HepG2 (cell line): Measurements from ENCODE around the gene ENO1. TPM values are rescaled to one million over a fixed set of nuclear protein-coding genes. Genes with fewer than 3 reads are reported as not detected.

Source experiments
- ERF ChIP-seq: IDR thresholded peaks from 2 replicates; pipeline ENCODE4 v1.6.1; 2018; ENCODE audit warnings: missing biosample characterization, missing genetic modification reagents
- GTF2F1 ChIP-seq: fragments of 150-350 bp; IDR thresholded peaks from 2 replicates; pipeline ENCODE4 v1.6.1; 2014; ENCODE audit warnings: low read length
- HMG20B ChIP-seq: conservative IDR thresholded peaks from 2 replicates; pipeline ENCODE4 v1.6.1; 2016; ENCODE audit warnings: missing genetic modification reagents, missing compliant biosample characterization
- KDM6A ChIP-seq: IDR thresholded peaks from 2 replicates; pipeline ENCODE4 v1.6.1; 2016; ENCODE audit warnings: low read depth
- POLR2G ChIP-seq: fragments of 200-400 bp; formaldehyde crosslinking; IDR thresholded peaks from 2 replicates; pipeline ENCODE4 v1.6.1; 2018; ENCODE audit warnings: mild to moderate bottlenecking, low read depth, low read length, moderate library complexity
- SOX5 ChIP-seq: IDR thresholded peaks from 2 replicates; pipeline ENCODE4 v1.6.1; 2016; ENCODE audit warnings: borderline replicate concordance
- ZSCAN12 ChIP-seq: sonication (generic); formaldehyde crosslinking; IDR thresholded peaks from 2 replicates; pipeline ENCODE4 v1.9.0; 2021; ENCODE audit warnings: mild to moderate bottlenecking, missing genetic modification reagents
- polyA plus RNA-seq, 8 experiments: library from polyadenylated mRNA; depleted of rRNA in 3 of 8; stranded (reverse) in 7 of 8; unstranded in 1 of 8; fragments of >200 nt; fragmentation: Illumina TruSeq in 4 of 8; extraction: Trizol in 4 of 8; gene quantifications; 2 replicates each; pipeline versions ENCODE4 v1.2.1 to v1.2.3, GENCODE V29; 2011 to 2016; ENCODE audit warnings: low read depth in 4 of 8, missing spikeins in 1 of 8, mixed read lengths in 1 of 8; ENCODE audit not compliant: insufficient read depth in 1 of 8
- total RNA-seq, 5 experiments: library from RNA; depleted of rRNA; stranded (reverse); fragments of >200 nt; fragmentation: Illumina TruSeq; extraction: Trizol; gene quantifications; 2 replicates each; pipeline ENCODE4 v1.2.3, GENCODE V29; 2016; ENCODE audit warnings: low read depth in 1 of 5
- TF ChIP-seq, protein P1 (sequence below): sonication (generic); formaldehyde crosslinking; IDR thresholded peaks from 2 replicates; pipeline ENCODE4 v1.5.0; 2020; ENCODE audit warnings: mild to moderate bottlenecking, missing genetic modification reagents
- TF ChIP-seq, protein P2 (sequence below): sonication (generic); formaldehyde crosslinking; IDR thresholded peaks from 2 replicates; pipeline ENCODE4 v1.5.1; 2020; ENCODE audit warnings: missing genetic modification reagents, mild to moderate bottlenecking, borderline replicate concordance
- TF ChIP-seq, protein P3 (sequence below), 2 experiments: sonication (generic) in 1 of 2; formaldehyde crosslinking in 1 of 2; IDR thresholded peaks; 2 replicates each; pipeline versions ENCODE4 v1.5.1 to v1.6.1; 2011 to 2020; ENCODE audit warnings: borderline replicate concordance in 1 of 2, low read depth in 1 of 2, low read length in 1 of 2, mild to moderate bottlenecking in 1 of 2, missing genetic modification reagents in 1 of 2, moderate library complexity in 1 of 2
- TF ChIP-seq, protein P4 (sequence below), 2 experiments: sonication (generic) in 1 of 2; formaldehyde crosslinking in 1 of 2; IDR thresholded peaks; 2 replicates each; pipeline versions ENCODE4 v1.4.0 to v1.6.1; 2016 to 2020; ENCODE audit warnings: borderline replicate concordance in 1 of 2, low read depth in 1 of 2, mild to moderate bottlenecking in 1 of 2, missing genetic modification reagents in 1 of 2
- TF ChIP-seq, protein P5 (sequence below): sonication (generic); formaldehyde crosslinking; IDR thresholded peaks from 2 replicates; pipeline ENCODE4 v1.5.1; 2020; ENCODE audit warnings: mild to moderate bottlenecking, moderate library complexity, missing genetic modification reagents
- TF ChIP-seq, protein P6 (sequence below): sonication (generic); formaldehyde crosslinking; IDR thresholded peaks from 2 replicates; pipeline ENCODE4 v1.8.0; 2022; ENCODE audit warnings: missing genetic modification reagents, mild to moderate bottlenecking, moderate library complexity, borderline replicate concordance

ENO1 gene
- total and polyA plus RNA-seq, 2 of the 13 experiments (the other 11 are each of a cell fraction or from before 2014, with no cell fraction given) = 1,559 to 3,103 TPM

DNA sequence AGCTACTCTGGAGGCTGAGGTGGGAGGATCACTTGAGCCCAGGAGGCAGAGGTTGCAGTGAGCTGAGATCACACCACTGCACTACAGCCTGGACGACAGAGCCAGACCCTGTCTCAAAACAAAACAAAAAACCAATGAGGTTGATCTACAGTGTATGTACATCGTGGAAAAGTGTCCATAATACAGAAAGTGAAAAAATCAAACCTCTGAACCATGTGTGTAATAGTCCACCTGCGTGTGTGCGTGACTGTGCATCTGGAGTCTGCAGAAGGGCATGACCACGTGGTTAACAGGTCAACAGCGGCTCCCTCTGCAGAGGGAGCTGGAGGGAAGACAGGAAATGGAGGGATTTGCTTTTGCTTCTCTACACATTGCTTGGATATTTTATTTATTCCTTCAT, 32.4 kb upstream of the ENO1 start (continued):
- TF ChIP-seq, protein P1, sequence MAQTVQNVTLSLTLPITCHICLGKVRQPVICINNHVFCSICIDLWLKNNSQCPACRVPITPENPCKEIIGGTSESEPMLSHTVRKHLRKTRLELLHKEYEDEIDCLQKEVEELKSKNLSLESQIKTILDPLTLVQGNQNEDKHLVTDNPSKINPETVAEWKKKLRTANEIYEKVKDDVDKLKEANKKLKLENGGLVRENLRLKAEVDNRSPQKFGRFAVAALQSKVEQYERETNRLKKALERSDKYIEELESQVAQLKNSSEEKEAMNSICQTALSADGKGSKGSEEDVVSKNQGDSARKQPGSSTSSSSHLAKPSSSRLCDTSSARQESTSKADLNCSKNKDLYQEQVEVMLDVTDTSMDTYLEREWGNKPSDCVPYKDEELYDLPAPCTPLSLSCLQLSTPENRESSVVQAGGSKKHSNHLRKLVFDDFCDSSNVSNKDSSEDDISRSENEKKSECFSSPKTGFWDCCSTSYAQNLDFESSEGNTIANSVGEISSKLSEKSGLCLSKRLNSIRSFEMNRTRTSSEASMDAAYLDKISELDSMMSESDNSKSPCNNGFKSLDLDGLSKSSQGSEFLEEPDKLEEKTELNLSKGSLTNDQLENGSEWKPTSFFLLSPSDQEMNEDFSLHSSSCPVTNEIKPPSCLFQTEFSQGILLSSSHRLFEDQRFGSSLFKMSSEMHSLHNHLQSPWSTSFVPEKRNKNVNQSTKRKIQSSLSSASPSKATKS (CRISPR knock-in tag) = no peak
- TF ChIP-seq, protein P2, sequence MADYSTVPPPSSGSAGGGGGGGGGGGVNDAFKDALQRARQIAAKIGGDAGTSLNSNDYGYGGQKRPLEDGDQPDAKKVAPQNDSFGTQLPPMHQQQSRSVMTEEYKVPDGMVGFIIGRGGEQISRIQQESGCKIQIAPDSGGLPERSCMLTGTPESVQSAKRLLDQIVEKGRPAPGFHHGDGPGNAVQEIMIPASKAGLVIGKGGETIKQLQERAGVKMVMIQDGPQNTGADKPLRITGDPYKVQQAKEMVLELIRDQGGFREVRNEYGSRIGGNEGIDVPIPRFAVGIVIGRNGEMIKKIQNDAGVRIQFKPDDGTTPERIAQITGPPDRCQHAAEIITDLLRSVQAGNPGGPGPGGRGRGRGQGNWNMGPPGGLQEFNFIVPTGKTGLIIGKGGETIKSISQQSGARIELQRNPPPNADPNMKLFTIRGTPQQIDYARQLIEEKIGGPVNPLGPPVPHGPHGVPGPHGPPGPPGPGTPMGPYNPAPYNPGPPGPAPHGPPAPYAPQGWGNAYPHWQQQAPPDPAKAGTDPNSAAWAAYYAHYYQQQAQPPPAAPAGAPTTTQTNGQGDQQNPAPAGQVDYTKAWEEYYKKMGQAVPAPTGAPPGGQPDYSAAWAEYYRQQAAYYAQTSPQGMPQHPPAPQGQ (CRISPR knock-in tag) = no peak
- no peak for TF ChIP-seq POLR2G
- TF ChIP-seq, protein P3, sequence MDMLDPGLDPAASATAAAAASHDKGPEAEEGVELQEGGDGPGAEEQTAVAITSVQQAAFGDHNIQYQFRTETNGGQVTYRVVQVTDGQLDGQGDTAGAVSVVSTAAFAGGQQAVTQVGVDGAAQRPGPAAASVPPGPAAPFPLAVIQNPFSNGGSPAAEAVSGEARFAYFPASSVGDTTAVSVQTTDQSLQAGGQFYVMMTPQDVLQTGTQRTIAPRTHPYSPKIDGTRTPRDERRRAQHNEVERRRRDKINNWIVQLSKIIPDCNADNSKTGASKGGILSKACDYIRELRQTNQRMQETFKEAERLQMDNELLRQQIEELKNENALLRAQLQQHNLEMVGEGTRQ (IDR thresholded peaks at IDR 0.05; ENCODE audit: low read depth, low read length) = peak; percentile 52; the same call in 1 of the 2 replicates
- TF ChIP-seq, protein P3 (CRISPR knock-in tag; IDR thresholded peaks at IDR 0.05; ENCODE audit: borderline replicate concordance) = peak; percentile 54; the same call in 1 of the 2 replicates
- TF ChIP-seq, protein P4, sequence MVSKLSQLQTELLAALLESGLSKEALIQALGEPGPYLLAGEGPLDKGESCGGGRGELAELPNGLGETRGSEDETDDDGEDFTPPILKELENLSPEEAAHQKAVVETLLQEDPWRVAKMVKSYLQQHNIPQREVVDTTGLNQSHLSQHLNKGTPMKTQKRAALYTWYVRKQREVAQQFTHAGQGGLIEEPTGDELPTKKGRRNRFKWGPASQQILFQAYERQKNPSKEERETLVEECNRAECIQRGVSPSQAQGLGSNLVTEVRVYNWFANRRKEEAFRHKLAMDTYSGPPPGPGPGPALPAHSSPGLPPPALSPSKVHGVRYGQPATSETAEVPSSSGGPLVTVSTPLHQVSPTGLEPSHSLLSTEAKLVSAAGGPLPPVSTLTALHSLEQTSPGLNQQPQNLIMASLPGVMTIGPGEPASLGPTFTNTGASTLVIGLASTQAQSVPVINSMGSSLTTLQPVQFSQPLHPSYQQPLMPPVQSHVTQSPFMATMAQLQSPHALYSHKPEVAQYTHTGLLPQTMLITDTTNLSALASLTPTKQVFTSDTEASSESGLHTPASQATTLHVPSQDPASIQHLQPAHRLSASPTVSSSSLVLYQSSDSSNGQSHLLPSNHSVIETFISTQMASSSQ (IDR thresholded peaks at IDR 0.05; ENCODE audit: low read depth) = no peak
- TF ChIP-seq, protein P4 (CRISPR knock-in tag; IDR thresholded peaks at IDR 0.05; ENCODE audit: borderline replicate concordance) = no peak
- TF ChIP-seq SOX5 (CRISPR knock-in tag) = peak; percentile 20; the same call in 1 of the 2 replicates
- TF ChIP-seq, protein P5, sequence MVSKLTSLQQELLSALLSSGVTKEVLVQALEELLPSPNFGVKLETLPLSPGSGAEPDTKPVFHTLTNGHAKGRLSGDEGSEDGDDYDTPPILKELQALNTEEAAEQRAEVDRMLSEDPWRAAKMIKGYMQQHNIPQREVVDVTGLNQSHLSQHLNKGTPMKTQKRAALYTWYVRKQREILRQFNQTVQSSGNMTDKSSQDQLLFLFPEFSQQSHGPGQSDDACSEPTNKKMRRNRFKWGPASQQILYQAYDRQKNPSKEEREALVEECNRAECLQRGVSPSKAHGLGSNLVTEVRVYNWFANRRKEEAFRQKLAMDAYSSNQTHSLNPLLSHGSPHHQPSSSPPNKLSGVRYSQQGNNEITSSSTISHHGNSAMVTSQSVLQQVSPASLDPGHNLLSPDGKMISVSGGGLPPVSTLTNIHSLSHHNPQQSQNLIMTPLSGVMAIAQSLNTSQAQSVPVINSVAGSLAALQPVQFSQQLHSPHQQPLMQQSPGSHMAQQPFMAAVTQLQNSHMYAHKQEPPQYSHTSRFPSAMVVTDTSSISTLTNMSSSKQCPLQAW (CRISPR knock-in tag) = peak; percentile 56; the same call in 1 of the 2 replicates
- no peak for TF ChIP-seq GTF2F1
- no peak for TF ChIP-seq HMG20B
- TF ChIP-seq ZSCAN12 (CRISPR knock-in tag) = no peak
- TF ChIP-seq KDM6A (CRISPR knock-in tag) = 0 out of 2 replicates have a peak, but pooled peaks have one; percentile 17
- TF ChIP-seq, protein P6, sequence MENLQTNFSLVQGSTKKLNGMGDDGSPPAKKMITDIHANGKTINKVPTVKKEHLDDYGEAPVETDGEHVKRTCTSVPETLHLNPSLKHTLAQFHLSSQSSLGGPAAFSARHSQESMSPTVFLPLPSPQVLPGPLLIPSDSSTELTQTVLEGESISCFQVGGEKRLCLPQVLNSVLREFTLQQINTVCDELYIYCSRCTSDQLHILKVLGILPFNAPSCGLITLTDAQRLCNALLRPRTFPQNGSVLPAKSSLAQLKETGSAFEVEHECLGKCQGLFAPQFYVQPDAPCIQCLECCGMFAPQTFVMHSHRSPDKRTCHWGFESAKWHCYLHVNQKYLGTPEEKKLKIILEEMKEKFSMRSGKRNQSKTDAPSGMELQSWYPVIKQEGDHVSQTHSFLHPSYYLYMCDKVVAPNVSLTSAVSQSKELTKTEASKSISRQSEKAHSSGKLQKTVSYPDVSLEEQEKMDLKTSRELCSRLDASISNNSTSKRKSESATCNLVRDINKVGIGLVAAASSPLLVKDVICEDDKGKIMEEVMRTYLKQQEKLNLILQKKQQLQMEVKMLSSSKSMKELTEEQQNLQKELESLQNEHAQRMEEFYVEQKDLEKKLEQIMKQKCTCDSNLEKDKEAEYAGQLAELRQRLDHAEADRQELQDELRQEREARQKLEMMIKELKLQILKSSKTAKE (CRISPR knock-in tag) = no peak
- peak; percentile 72 for TF ChIP-seq ERF
